Choroid plexus epithelial cell (primary cell): ENCODE data around the gene SCUBE1.

Experiments used
- DNase-seq: peaks from one replicate; pipeline ENCODE4 v3.0.0-alpha.2; 2010; ENCODE audit warnings: low read depth
- H3K4me3 ChIP-seq: 2 replicates; pipeline ENCODE4 v1.5.1; 2011; ENCODE audit warnings: low read depth, mild to moderate bottlenecking, control low read depth, low read length, moderate library complexity
- TF ChIP-seq, protein P1 (sequence below): conservative IDR thresholded peaks from 2 replicates; pipeline ENCODE4 v1.5.1; 2011; ENCODE audit warnings: low read depth, mild to moderate bottlenecking, control low read depth, inconsistent platforms, low read length, moderate library complexity

SCUBE1 gene

DNA sequence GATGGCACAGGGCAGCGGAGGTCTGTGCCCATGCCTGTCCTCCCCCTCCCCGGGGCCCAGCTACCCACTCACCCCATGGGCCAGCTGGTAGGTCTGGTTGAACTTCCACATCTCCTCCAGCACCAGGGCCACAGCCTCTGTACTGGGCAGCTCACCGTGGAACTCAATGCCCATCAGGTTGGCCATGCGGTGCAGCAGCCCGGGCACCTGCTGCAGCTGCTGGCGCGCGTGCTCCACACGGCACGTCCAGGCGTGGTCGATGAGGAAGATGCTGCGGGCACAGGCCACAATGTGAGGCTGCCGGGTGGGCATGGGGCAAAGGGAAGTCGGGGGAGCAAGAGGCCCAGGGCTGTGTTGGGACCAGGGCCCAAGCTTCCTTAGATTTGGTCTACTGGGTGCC, 162.5 kb downstream of the SCUBE1 start:
- DNase-seq: no peak
- no peak overlapping the region for H3K4me3 ChIP-seq
- TF ChIP-seq, protein P1, sequence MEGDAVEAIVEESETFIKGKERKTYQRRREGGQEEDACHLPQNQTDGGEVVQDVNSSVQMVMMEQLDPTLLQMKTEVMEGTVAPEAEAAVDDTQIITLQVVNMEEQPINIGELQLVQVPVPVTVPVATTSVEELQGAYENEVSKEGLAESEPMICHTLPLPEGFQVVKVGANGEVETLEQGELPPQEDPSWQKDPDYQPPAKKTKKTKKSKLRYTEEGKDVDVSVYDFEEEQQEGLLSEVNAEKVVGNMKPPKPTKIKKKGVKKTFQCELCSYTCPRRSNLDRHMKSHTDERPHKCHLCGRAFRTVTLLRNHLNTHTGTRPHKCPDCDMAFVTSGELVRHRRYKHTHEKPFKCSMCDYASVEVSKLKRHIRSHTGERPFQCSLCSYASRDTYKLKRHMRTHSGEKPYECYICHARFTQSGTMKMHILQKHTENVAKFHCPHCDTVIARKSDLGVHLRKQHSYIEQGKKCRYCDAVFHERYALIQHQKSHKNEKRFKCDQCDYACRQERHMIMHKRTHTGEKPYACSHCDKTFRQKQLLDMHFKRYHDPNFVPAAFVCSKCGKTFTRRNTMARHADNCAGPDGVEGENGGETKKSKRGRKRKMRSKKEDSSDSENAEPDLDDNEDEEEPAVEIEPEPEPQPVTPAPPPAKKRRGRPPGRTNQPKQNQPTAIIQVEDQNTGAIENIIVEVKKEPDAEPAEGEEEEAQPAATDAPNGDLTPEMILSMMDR: no peak

DNA sequence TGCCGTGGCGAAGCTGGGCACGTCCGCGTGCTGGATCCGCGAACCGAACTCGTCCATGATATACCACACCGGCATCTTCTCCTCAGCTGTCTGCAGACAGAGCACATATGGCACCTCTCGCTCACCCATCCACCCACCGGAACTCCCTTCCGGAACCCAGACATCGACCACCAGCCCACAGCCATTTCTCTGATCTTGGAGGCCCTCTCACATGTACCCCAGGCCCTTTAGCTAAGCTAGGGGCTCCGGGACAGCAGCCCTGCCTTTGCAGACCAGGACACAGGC, 163.3 kb downstream of the SCUBE1 start:
- TF ChIP-seq, protein P1: no peak

DNA sequence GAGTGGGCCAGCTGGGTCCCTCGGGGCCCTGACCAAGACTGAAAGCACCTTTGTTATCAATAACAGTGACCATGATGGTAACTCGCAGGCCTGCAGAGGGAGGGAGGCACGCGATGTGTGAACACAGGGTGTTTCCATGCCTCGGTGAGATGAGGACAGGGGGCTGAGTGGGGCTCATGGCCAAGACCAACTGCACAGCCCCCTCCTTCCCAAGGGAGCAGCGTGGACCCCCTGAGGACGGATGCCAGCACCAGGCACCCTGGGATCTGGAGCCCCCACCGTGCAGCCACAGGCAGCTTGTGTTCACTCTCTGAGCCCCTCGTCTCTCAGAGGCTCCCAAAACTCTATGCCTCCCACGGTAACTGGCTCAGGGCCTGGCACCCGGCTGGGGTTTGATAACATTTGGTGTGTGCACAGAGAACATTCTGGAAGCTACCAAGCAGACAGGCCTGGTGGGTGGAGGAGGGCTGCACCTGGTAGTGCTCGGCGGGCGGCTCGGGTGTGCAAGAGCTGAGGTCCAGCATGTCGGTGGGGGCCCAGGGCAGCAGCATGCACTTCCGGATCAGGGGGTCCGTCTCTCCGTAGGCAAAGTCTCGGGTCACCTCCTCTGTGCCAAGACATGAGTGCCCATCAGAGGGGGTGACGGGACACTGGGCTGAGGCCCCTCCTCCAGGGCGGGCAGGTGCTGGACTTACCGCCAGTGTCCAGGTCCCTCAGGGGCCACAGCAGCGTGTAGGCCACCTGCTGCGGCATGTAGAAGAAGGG, 163.8 kb downstream of the SCUBE1 start:
- TF ChIP-seq, protein P1: no peak
- no peak overlapping the region for H3K4me3 ChIP-seq
- no peak for DNase-seq

More for the DNA sequence above, 163.3 kb downstream of the SCUBE1 start:
- DNase-seq: no peak
- H3K4me3 ChIP-seq: no peak overlapping the region

DNA sequence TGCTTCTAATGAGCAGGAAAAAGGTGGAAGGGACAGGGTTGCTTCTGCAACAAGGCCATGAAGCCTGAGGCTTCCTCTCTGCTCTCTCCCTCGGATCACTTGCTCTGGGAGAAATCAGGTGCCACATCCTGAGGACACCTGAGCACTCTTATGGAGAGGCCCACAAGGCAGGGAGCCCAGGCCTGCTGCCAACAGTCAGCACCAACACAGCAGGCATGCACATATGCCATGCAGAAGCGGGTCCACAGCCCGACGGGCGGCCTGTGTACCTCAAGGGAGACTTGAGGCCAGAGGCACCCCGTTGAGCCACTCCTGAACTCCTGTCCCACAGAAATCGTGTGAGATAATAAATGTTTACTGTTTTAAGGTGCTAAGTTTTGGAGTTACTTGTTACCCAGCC, 165.7 kb downstream of the SCUBE1 start:
- no peak overlapping the region for H3K4me3 ChIP-seq
- TF ChIP-seq, protein P1: no peak
- no peak for DNase-seq

DNA sequence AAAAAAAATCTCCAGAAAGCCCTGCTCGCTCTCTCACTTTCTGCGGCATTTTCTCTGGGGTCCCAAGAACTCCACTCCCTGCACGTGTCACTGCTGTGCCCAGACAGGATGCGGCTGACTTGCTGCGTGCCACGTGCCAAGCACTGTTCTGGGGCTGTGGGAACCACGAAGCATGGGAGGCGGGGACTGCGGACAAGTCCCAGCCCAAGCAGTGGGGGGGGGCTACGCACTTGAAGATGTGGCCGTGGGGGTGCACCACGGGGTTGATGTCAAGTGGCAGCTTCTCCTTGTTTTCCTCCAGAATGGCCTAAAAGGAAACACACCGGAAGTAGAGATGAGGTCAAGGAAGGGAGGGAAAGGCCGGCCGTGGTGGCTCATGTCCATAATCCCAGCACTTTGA, 167.1 kb downstream of the SCUBE1 start:
- DNase-seq: no peak
- H3K4me3 ChIP-seq: no peak overlapping the region
- TF ChIP-seq, protein P1: no peak

DNA sequence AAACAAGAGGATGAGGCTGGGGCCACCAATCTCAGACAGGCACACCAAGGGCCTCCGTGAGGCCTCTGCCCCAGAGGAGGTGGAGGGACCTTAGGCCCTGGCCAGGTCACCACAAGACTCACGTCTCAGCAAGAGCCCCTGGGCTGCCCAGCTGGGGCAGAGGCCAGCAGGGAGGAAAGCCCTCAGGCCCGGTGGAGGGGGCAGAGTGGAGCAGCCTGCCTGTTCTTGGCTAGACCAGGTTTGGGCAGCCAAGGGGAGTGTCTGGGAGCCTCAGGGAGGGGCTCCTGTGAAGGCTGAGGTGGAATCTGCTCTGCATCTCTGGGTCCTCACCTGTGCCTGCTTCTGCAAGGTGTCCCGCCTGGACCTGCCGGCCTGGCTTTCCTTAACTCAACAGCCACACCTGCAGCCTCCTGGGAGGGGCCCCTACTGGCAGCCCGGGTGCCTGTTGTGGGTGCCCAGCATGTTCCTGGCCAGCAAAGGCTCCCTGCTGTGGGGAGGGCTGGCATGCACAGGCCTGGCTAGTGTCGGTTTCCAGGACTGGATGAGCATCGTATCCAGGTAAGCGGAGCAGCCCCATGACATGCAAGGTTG, 168.1 kb downstream of the SCUBE1 start:
- no peak for DNase-seq
- TF ChIP-seq, protein P1: no peak
- H3K4me3 ChIP-seq: no peak overlapping the region

DNA sequence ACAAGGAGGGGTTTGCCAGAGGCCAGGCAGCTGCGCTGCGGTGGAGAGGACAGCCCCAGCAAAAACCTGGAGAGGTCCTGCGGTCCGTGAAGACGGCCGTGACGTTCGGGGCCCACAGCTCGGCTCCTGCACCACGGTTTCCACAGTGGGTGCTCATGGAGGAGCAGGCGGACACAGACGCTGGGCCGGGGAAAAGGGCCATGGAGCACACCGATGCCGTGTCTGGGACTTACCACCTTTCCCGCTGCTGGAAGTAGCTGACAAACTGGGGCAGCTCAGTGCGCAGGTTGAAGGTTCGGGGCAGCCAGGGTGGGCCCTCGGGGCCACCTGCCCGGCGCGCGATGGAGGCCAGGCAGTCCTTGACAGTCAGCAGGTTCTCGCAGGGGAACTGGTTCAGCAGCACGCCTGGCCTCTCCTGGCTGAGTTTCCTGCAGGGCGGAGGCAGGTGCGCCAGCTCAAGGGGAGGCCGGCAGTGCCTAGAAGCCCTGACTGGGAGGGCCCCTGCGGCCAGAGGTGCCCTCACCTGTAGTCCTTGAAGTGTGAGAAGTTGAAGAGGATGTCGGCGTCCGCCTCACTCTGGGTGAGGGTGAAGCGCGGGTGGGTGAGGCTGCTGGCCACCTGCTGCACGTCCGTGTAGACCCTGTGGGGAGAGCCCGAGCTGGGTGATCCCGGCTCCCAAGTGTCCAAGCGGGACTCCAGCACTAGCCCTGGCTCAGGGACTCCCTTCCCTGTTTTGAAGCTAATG, 169.0 kb downstream of the SCUBE1 start:
- TF ChIP-seq, protein P1: no peak
- H3K4me3 ChIP-seq: no peak overlapping the region
- no peak for DNase-seq
